HK-2 (cell line): ENCODE data around the gene OR5K2.

Source experiments
- DNase-seq: peaks from one replicate; pipeline ENCODE4 v3.0.0-alpha.2; 2018; ENCODE audit not compliant: unreplicated experiment

OR5K2 gene

GRCh38 chr3:98497381-98497780, at the start of gene OR5K2:
OR5K2 (plus strand) TSS chr3:98497681; CDS start chr3:98497681, 0 bp downstream.
- no peak for DNase-seq

GRCh38 chr3:98449606-98450193, 47.8 kb upstream of the OR5K2 start:
- no peak for DNase-seq

GRCh38 chr3:98450372-98450771, 47.1 kb upstream of the OR5K2 start:
- no peak for DNase-seq

GRCh38 chr3:98453827-98454226, 43.7 kb upstream of the OR5K2 start:
- DNase-seq, result no peak

GRCh38 chr3:98454929-98455328, 42.6 kb upstream of the OR5K2 start:
- no peak for DNase-seq

- no peak for DNase-seq
Observed at GRCh38 chr3:98457543-98457942, 39.9 kb upstream of the OR5K2 start.

- no peak for DNase-seq
Observed at GRCh38 chr3:98460220-98460619, 37.3 kb upstream of the OR5K2 start.

GRCh38 chr3:98462901-98463300, 34.6 kb upstream of the OR5K2 start, which contains the start of gene OR5K1:
OR5K1 (plus strand) TSS chr3:98463201; CDS start chr3:98469577, 6,376 bp downstream.
- DNase-seq, result no peak

GRCh38 chr3:98482717-98483482, 14.6 kb upstream of the OR5K2 start:
- no peak for DNase-seq

GRCh38 chr3:98483626-98484025, 13.9 kb upstream of the OR5K2 start:
- DNase-seq, result no peak

GRCh38 chr3:98500019-98500418, 2.5 kb downstream of the OR5K2 start:
- DNase-seq, result no peak

- no peak for DNase-seq
Observed at GRCh38 chr3:98501270-98501669, 3.8 kb downstream of the OR5K2 start.

- DNase-seq, result no peak
Observed at GRCh38 chr3:98501863-98502576, 4.5 kb downstream of the OR5K2 start.

GRCh38 chr3:98504539-98504938, 7.1 kb downstream of the OR5K2 start:
- no peak for DNase-seq

- DNase-seq, result no peak
Observed at GRCh38 chr3:98508582-98508981, 11.1 kb downstream of the OR5K2 start.

GRCh38 chr3:98512576-98512975, 15.1 kb downstream of the OR5K2 start:
- no peak for DNase-seq

- no peak for DNase-seq
Observed at GRCh38 chr3:98513091-98513511, 15.6 kb downstream of the OR5K2 start.

GRCh38 chr3:98513736-98514135, 16.3 kb downstream of the OR5K2 start:
- DNase-seq, result no peak

GRCh38 chr3:98514948-98515347, 17.5 kb downstream of the OR5K2 start:
- DNase-seq, result no peak

- no peak for DNase-seq
Observed at GRCh38 chr3:98518816-98519215, 21.3 kb downstream of the OR5K2 start.

- DNase-seq, result no peak
Observed at GRCh38 chr3:98519351-98519750, 21.9 kb downstream of the OR5K2 start.

GRCh38 chr3:98521897-98522543, 24.5 kb downstream of the OR5K2 start:
- peak; percentile 62 for DNase-seq
